ENCODE measurements around the gene CDH9. TPM values are rescaled to one million over a fixed set of nuclear protein-coding genes. Genes with fewer than 3 reads are reported as not detected.

Gene CDH9
- total RNA-seq, 2 experiments from 2014 or later = not detected

DNA sequence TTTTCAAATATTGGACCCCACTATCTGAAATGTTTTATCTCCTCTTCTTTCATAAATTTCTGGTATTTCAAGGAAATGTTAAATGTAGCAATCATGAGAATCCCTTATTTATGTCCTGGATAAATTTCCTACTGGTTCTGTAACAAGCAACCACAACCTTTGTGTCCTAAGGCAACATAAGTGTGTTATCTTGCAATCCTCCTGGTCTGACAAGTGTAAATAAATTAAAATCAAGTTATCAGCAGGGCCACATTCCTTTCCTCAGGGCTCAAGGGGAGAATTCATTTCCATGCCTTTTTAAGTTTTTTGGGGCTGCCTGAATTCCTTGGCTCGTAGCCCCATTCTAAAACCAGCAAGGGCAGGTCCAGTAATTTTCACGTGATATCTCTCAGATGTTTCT lies 83.2 kb downstream of the CDH9 start:
- Mint-ChIP-seq H3K4me1 (ENCODE audit: low read depth) (no peaks in the 10 kb centered on the region), H3K9me3 (peaks cover 11% of the 10 kb centered on the region), H3K36me3 (ENCODE audit: low read depth) (no peaks in the 10 kb centered on the region), H3K27me3 (no peaks in the 10 kb centered on the region), H3K4me3 (no peak overlapping the region), H3K27ac (no peak overlapping the region)
- Histone ChIP-seq H3K9me3 (ENCODE audit: control insufficient read depth in 1 of 2, insufficient read depth in 1 of 2, low read length in 2 of 2) (peaks cover 0 to 14% of the 10 kb centered on the region in 2 experiments), H3K27me3 (ENCODE audit: control insufficient read depth in 1 of 2, insufficient read depth in 2 of 2, low read length in 2 of 2) (no peaks in the 10 kb centered on the region), H3K4me3 (ENCODE audit: low read length) (no peak overlapping the region), H3K36me3 (ENCODE audit: insufficient read depth, low read length) (no peaks in the 10 kb centered on the region), H3K4me1 (ENCODE audit: insufficient read depth, low read length) (no peaks in the 10 kb centered on the region), H3K27ac (ENCODE audit: low read depth in 1 of 2, low read length in 2 of 2) (no peak overlapping the region)
- ChIA-PET POLR2A (no interaction called here), CTCF (no interaction called here)
- ATAC-seq (ENCODE audit: poor library complexity) = no peak
- intact Hi-C loops (cut with DNase I, micrococcal nuclease) = no loop called here
- no peak for DNase-seq
- TF ChIP-seq, protein P1, sequence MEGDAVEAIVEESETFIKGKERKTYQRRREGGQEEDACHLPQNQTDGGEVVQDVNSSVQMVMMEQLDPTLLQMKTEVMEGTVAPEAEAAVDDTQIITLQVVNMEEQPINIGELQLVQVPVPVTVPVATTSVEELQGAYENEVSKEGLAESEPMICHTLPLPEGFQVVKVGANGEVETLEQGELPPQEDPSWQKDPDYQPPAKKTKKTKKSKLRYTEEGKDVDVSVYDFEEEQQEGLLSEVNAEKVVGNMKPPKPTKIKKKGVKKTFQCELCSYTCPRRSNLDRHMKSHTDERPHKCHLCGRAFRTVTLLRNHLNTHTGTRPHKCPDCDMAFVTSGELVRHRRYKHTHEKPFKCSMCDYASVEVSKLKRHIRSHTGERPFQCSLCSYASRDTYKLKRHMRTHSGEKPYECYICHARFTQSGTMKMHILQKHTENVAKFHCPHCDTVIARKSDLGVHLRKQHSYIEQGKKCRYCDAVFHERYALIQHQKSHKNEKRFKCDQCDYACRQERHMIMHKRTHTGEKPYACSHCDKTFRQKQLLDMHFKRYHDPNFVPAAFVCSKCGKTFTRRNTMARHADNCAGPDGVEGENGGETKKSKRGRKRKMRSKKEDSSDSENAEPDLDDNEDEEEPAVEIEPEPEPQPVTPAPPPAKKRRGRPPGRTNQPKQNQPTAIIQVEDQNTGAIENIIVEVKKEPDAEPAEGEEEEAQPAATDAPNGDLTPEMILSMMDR (IDR thresholded peaks at IDR 0.05) = no peak

DNA sequence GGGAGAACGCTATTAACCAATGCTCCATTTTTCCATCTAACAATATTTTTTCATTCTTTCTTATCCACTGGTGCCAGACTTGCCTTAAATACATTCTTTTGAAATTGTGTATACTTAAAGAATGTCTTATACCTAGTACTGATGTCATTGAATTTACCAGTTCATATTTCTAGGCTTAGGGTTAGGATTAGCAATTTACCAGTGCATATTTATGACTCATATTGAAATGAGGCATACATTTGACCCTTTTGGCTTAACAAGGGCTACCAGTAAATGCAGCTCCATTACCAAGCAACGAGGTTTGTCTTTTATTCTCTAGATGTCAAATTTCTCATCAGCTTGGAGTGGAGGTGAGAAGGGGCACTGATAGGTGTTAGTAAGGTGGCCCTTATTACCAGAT lies 89.5 kb downstream of the CDH9 start:
- no peak for DNase-seq
- H3K27ac Mint-ChIP-seq = no peak overlapping the region
- H3K9me3 Mint-ChIP-seq = peaks cover 11% of the 10 kb centered on the region
- Histone ChIP-seq H3K9me3 (ENCODE audit: control insufficient read depth in 1 of 2, insufficient read depth in 1 of 2, low read length in 2 of 2) (peaks cover 4 to 7% of the 10 kb centered on the region in 2 experiments), H3K27ac (ENCODE audit: low read depth in 1 of 2, low read length in 2 of 2) (no peak overlapping the region), H3K4me3 (ENCODE audit: low read length) (no peak overlapping the region), H3K4me1 (ENCODE audit: insufficient read depth, low read length) (no peaks in the 10 kb centered on the region), H3K27me3 (ENCODE audit: control insufficient read depth in 1 of 2, insufficient read depth in 2 of 2, low read length in 2 of 2) (no peaks in the 10 kb centered on the region), H3K36me3 (ENCODE audit: insufficient read depth, low read length) (no peaks in the 10 kb centered on the region)
- ChIA-PET POLR2A (no interaction called here), CTCF (no interaction called here)
- H3K36me3 Mint-ChIP-seq (ENCODE audit: low read depth) = no peaks in the 10 kb centered on the region
- no peak overlapping the region for H3K4me3 Mint-ChIP-seq
- intact Hi-C loops (cut with DNase I, micrococcal nuclease) = no loop called here
- no peaks in the 10 kb centered on the region for H3K27me3 Mint-ChIP-seq
- TF ChIP-seq, protein P1 (IDR thresholded peaks at IDR 0.05) = no peak
- no peaks in the 10 kb centered on the region for H3K4me1 Mint-ChIP-seq (ENCODE audit: low read depth)
- ATAC-seq (ENCODE audit: poor library complexity) = no peak

DNA sequence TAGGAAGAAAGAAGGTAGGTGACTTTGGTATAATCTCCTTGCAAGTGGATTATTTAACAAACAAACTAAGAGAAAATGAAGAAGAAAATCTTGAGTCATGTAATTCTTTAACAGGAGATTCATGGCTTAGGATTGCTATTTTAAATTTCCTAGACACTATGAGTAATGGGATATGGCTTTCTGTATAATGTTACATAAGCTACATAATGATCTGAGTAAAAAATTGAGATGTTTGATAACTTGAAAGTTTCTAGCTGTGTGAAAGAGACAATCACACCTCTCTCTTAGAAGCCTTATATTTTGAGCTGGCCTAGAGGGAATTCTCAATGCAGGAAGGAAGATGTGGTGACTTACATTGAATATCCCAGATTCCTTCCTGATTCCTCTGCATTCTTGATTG lies 92.5 kb downstream of the CDH9 start:
- peaks cover 4% of the 10 kb centered on the region for H3K9me3 Mint-ChIP-seq
- no peak overlapping the region for H3K4me3 Mint-ChIP-seq
- Histone ChIP-seq H3K4me3 (ENCODE audit: low read length) (no peak overlapping the region), H3K27ac (ENCODE audit: low read depth in 1 of 2, low read length in 2 of 2) (no peak overlapping the region), H3K9me3 (ENCODE audit: control insufficient read depth in 1 of 2, insufficient read depth in 1 of 2, low read length in 2 of 2) (peaks cover 4 to 5% of the 10 kb centered on the region in 2 experiments), H3K27me3 (ENCODE audit: control insufficient read depth in 1 of 2, insufficient read depth in 2 of 2, low read length in 2 of 2) (no peaks in the 10 kb centered on the region), H3K36me3 (ENCODE audit: insufficient read depth, low read length) (no peaks in the 10 kb centered on the region), H3K4me1 (ENCODE audit: insufficient read depth, low read length) (no peaks in the 10 kb centered on the region)
- H3K27ac Mint-ChIP-seq = no peak overlapping the region
- ChIA-PET POLR2A (no interaction called here), CTCF (no interaction called here)
- H3K36me3 Mint-ChIP-seq (ENCODE audit: low read depth) = no peaks in the 10 kb centered on the region
- no peak for DNase-seq
- H3K27me3 Mint-ChIP-seq = no peaks in the 10 kb centered on the region
- intact Hi-C loops (cut with DNase I, micrococcal nuclease) = no loop called here
- ATAC-seq (ENCODE audit: poor library complexity) = no peak
- H3K4me1 Mint-ChIP-seq (ENCODE audit: low read depth) = no peaks in the 10 kb centered on the region
- TF ChIP-seq, protein P1 (IDR thresholded peaks at IDR 0.05) = no peak

Data from CD4-positive, alpha-beta T cell (primary cell).